HEK293 (cell line): Measurements from ENCODE around the gene NCOA6.

Experiments
- FEZF1 ChIP-seq: fragments of 450-650 bp; formaldehyde crosslinking; IDR thresholded peaks from 2 replicates; pipeline ENCODE4 v1.5.1; 2016; ENCODE audit warnings: missing biosample characterization, missing genetic modification characterization
- KLF8 ChIP-seq: fragments of 450-650 bp; formaldehyde crosslinking; IDR thresholded peaks from 2 replicates; pipeline ENCODE4 v1.5.1; 2016; ENCODE audit warnings: missing biosample characterization, missing genetic modification characterization
- PRDM4 ChIP-seq: fragments of 450-650 bp; formaldehyde crosslinking; IDR thresholded peaks from 2 replicates; pipeline ENCODE4 v1.5.1; 2017; ENCODE audit warnings: missing biosample characterization, missing genetic modification characterization
- PRDM6 ChIP-seq: fragments of 450-650 bp; formaldehyde crosslinking; IDR thresholded peaks from 2 replicates; pipeline ENCODE4 v1.5.1; 2017; ENCODE audit warnings: missing biosample characterization, missing genetic modification characterization
- TRIM28 ChIP-seq: IDR thresholded peaks from 2 replicates; pipeline ENCODE4 v1.6.1; 2011; ENCODE audit warnings: low read length, control low read depth, borderline replicate concordance
- ZBTB17 ChIP-seq: fragments of 450-650 bp; formaldehyde crosslinking; IDR thresholded peaks from 2 replicates; pipeline ENCODE4 v1.5.1; 2016; ENCODE audit warnings: missing biosample characterization, missing genetic modification characterization
- ZBTB8A ChIP-seq: fragments of 450-650 bp; formaldehyde crosslinking; IDR thresholded peaks from 2 replicates; pipeline ENCODE4 v1.5.1; 2016; ENCODE audit warnings: missing biosample characterization, missing genetic modification characterization
- ZIC2 ChIP-seq: fragments of 450-650 bp; formaldehyde crosslinking; IDR thresholded peaks from 2 replicates; pipeline ENCODE4 v1.5.1; 2016; ENCODE audit warnings: missing biosample characterization, missing genetic modification characterization
- ZNF223 ChIP-seq: fragments of 450-650 bp; formaldehyde crosslinking; IDR thresholded peaks from 2 replicates; pipeline ENCODE4 v1.5.1; 2016; ENCODE audit warnings: missing biosample characterization, missing genetic modification characterization
- ZNF24 ChIP-seq: fragments of 450-650 bp; formaldehyde crosslinking; IDR thresholded peaks from 2 replicates; pipeline ENCODE4 v1.5.1; 2016; ENCODE audit warnings: missing biosample characterization, missing genetic modification characterization
- ZNF292 ChIP-seq: fragments of 450-650 bp; formaldehyde crosslinking; IDR thresholded peaks from 2 replicates; pipeline ENCODE4 v1.5.1; 2016; ENCODE audit warnings: low read depth, missing biosample characterization, missing genetic modification characterization, borderline replicate concordance
- ZNF311 ChIP-seq: fragments of 450-650 bp; formaldehyde crosslinking; IDR thresholded peaks from 2 replicates; pipeline ENCODE4 v1.5.1; 2017; ENCODE audit warnings: missing biosample characterization, missing genetic modification characterization, borderline replicate concordance
- ZNF324 ChIP-seq: fragments of 450-650 bp; formaldehyde crosslinking; IDR thresholded peaks from 2 replicates; pipeline ENCODE4 v1.5.1; 2016; ENCODE audit warnings: missing biosample characterization, missing genetic modification characterization
- ZNF366 ChIP-seq: fragments of 450-650 bp; formaldehyde crosslinking; conservative IDR thresholded peaks from 2 replicates; pipeline ENCODE4 v1.5.1; 2016; ENCODE audit warnings: missing biosample characterization, missing genetic modification characterization
- ZNF518A ChIP-seq: fragments of 450-650 bp; formaldehyde crosslinking; conservative IDR thresholded peaks from 2 replicates; pipeline ENCODE4 v1.5.1; 2016; ENCODE audit warnings: low read depth, missing biosample characterization, missing genetic modification characterization
- ZNF558 ChIP-seq: fragments of 450-650 bp; formaldehyde crosslinking; IDR thresholded peaks from 2 replicates; pipeline ENCODE4 v1.5.1; 2016; ENCODE audit warnings: missing biosample characterization, missing genetic modification characterization
- ZNF600 ChIP-seq: fragments of 450-650 bp; formaldehyde crosslinking; IDR thresholded peaks from 2 replicates; pipeline ENCODE4 v1.5.1; 2016; ENCODE audit warnings: missing biosample characterization, missing genetic modification characterization
- ZNF629 ChIP-seq: fragments of 450-650 bp; formaldehyde crosslinking; IDR thresholded peaks from 2 replicates; pipeline ENCODE4 v1.5.1; 2017; ENCODE audit warnings: missing biosample characterization, missing genetic modification characterization
- ZNF639 ChIP-seq: fragments of 450-650 bp; formaldehyde crosslinking; IDR thresholded peaks from 2 replicates; pipeline ENCODE4 v1.5.1; 2016; ENCODE audit warnings: missing biosample characterization, missing genetic modification characterization
- ZNF645 ChIP-seq: fragments of 450-650 bp; formaldehyde crosslinking; IDR thresholded peaks from 2 replicates; pipeline ENCODE4; 2016; ENCODE audit warnings: missing biosample characterization, missing genetic modification characterization
- ZNF692 ChIP-seq: fragments of 450-650 bp; formaldehyde crosslinking; IDR thresholded peaks from 2 replicates; pipeline ENCODE4 v1.5.1; 2016; ENCODE audit warnings: missing biosample characterization, missing genetic modification characterization
- ZNF704 ChIP-seq: fragments of 450-650 bp; formaldehyde crosslinking; IDR thresholded peaks from 2 replicates; pipeline ENCODE4 v1.5.1; 2016; ENCODE audit warnings: missing biosample characterization, missing genetic modification characterization

Gene NCOA6

GRCh38 chr20:34791289-34792020 is 34.0 kb downstream of the NCOA6 start (continued):
- TF ChIP-seq KLF8 (tag by site-specific recombination) (peak; percentile 21; the same call in 1 of the 2 replicates), ZNF292 (tag by site-specific recombination) (no peak), ZNF600 (tag by site-specific recombination) (peak; percentile 53; the same call in 1 of the 2 replicates), ZIC2 (tag by site-specific recombination) (peak; percentile 49; the same call in 1 of the 2 replicates), ZNF645 (tag by site-specific recombination) (no peak), ZNF558 (tag by site-specific recombination) (peak; percentile 71; the same call in 1 of the 2 replicates), ZNF311 (tag by site-specific recombination) (no peak), ZNF518A (peak; percentile 48; the same call in 1 of the 2 replicates), ZBTB8A (tag by site-specific recombination) (peak; percentile 41; the same call in 1 of the 2 replicates), PRDM4 (tag by site-specific recombination) (peak; percentile 61), ZNF324 (tag by site-specific recombination) (0 out of 2 replicates have a peak, but pooled peaks have one; percentile 47), ZBTB17 (tag by site-specific recombination) (peak; percentile 70; the same call in 1 of the 2 replicates), ZNF24 (tag by site-specific recombination) (peak; percentile 60; the same call in 1 of the 2 replicates), PRDM6 (tag by site-specific recombination) (peak; percentile 99), ZNF366 (peak; percentile 64; the same call in 1 of the 2 replicates), ZNF692 (tag by site-specific recombination) (peak; percentile 81; the same call in 1 of the 2 replicates), FEZF1 (peak; percentile 80), ZNF639 (tag by site-specific recombination) (0 out of 2 replicates have a peak, but pooled peaks have one; percentile 20), ZNF629 (tag by site-specific recombination) (peak; percentile 64), ZNF223 (tag by site-specific recombination) (no peak), TRIM28 (peak; percentile 65; the same call in 1 of the 2 replicates), ZNF704 (tag by site-specific recombination) (no peak)
